Endometrium (tissue), 2 donors: Measurements from ENCODE around the gene ZNF493.
A peak's percentile ranks its signal among the peaks of the same experiment; 100 is the strongest.

Experiments used
- FAIRE-seq: peaks from 2 replicates; lab custom pipeline; 2012; peaks lifted over from hg19 to GRCh38; lab: Jason Lieb, UNC
- donor health status: control.
- donor health status: control.

The ZNF493 gene

GRCh38 chr19:21463449-21464105 lies 66.6 kb downstream of the ZNF493 start:
- no peak for FAIRE-seq

- no peak for FAIRE-seq
Measured at GRCh38 chr19:21466627-21467026, 69.7 kb downstream of the ZNF493 start.

- FAIRE-seq = no peak
Measured at GRCh38 chr19:21468791-21469190, 71.9 kb downstream of the ZNF493 start.

GRCh38 chr19:21472507-21472906 lies 75.6 kb downstream of the ZNF493 start:
- no peak for FAIRE-seq

GRCh38 chr19:21474671-21475181 lies 77.8 kb downstream of the ZNF493 start:
- peak; percentile 61 for FAIRE-seq
